Aorta (tissue), 5 donors: ENCODE results near the gene FAM20B. TPM values are rescaled to one million over a fixed set of nuclear protein-coding genes. Genes with fewer than 3 reads are reported as not detected.

ENCODE experiments used
- ATAC-seq: fragments of 200-7000 bp; cut with Tn5 transposase; one replicate; pipeline ENCODE4 v1.9.1; 2022; ENCODE audit warnings: moderate library complexity; ENCODE audit not compliant: low FRiP score
- DNase-seq, 2 donors: peaks; one replicate each; pipeline ENCODE4 v3.0.0-alpha.2; 2020
- H3K27ac ChIP-seq, 2 donors: one replicate each; pipeline ENCODE4 v1.5.1; 2013; ENCODE audit warnings: low read length in 2 of 2, mild to moderate bottlenecking in 2 of 2, moderate library complexity in 2 of 2, control low read depth in 1 of 2, inconsistent platforms in 1 of 2, low read depth in 1 of 2
- H3K27me3 ChIP-seq, 2 donors: one replicate each; pipeline ENCODE4 v1.6.1; 2013; ENCODE audit warnings: control low read depth in 1 of 2, low read length in 1 of 2, mild to moderate bottlenecking in 1 of 2, moderate library complexity in 1 of 2; ENCODE audit not compliant: insufficient read depth in 2 of 2, control insufficient read depth in 1 of 2
- H3K36me3 ChIP-seq, 2 donors: one replicate each; pipeline ENCODE4 v1.6.1; 2013; ENCODE audit warnings: control low read depth in 1 of 2, low read length in 1 of 2, mild to moderate bottlenecking in 1 of 2; ENCODE audit not compliant: insufficient read depth in 2 of 2, control insufficient read depth in 1 of 2
- H3K4me1 ChIP-seq, 2 donors: one replicate each; pipeline ENCODE4 v1.6.1; 2013; ENCODE audit warnings: low read length in 2 of 2, control low read depth in 1 of 2, mild to moderate bottlenecking in 1 of 2, moderate library complexity in 1 of 2; ENCODE audit not compliant: insufficient read depth in 2 of 2, control insufficient read depth in 1 of 2
- H3K4me3 ChIP-seq, 2 donors: one replicate each; pipeline ENCODE4 v1.5.1; 2013; ENCODE audit warnings: low read length in 2 of 2, control low read depth in 1 of 2, mild to moderate bottlenecking in 1 of 2
- H3K9me3 ChIP-seq: one replicate; pipeline ENCODE4 v1.6.1; 2013; ENCODE audit warnings: mild to moderate bottlenecking, low read length; ENCODE audit not compliant: control insufficient read depth
- WGBS, 2 donors: extraction: QIAGEN DNeasy Blood & Tissue Kit; methylation state at CpG; one replicate each; pipeline ENCODE4 v1.1.7; 2013; 5-methylcytosine and 5-hydroxymethylcytosine counted together
- intact Hi-C, 2 donors: fragments of 100-400 bp; cut with DNase I; formaldehyde crosslinking; loops; one replicate each; pipeline versions ENCODE4 v1.14.2 to v1.15.0; 2022
- polyA plus RNA-seq, 2 donors: library from polyadenylated mRNA; stranded (reverse); fragments of 200-250 nt; gene quantifications; one replicate each; pipeline ENCODE4 v1.2.3, GENCODE V29; 2013
- total RNA-seq, 2 donors: library from RNA; stranded (reverse); fragmentation: NEBNext Ultra II Directional; extraction: Animal tissue kit (Norgen Biotek cat#: 25700); gene quantifications; one replicate each; pipeline ENCODE4 v1.2.1, GENCODE V29; 2021
- donor health status: healthy with polysubstance abuse.
- donor health status: Bipolar disorder and iron deficiency.
- donor health status: DM: no; HTN: no; CAD: no.
- donor health status: DM: no; HTN: no; CAD: no.
- donor health status: DM: yes; HTN: yes; CAD: no.

FAM20B gene
- total and polyA plus RNA-seq, 4 donors: 22.5 to 75.5 (median 39.8) TPM

GRCh38 chr1:179016706-179017382 is 8.8 kb upstream of the FAM20B start:
- intact Hi-C loops: no loop called here
- Histone ChIP-seq H3K4me1 (no peaks in the 10 kb centered on the region), H3K36me3 (no peaks in the 10 kb centered on the region), H3K27ac (no peak overlapping the region), H3K27me3 (no peaks in the 10 kb centered on the region), H3K9me3 (no peaks in the 10 kb centered on the region), H3K4me3 (no peak overlapping the region)
- 15 to 21% methylated on average over 5 of the region's 5 CpGs for WGBS, 2 donors
- DNase-seq (peak; percentile 93), ATAC-seq (peak; percentile 80)

- DNase-seq (no peak), ATAC-seq (no peak)
- WGBS, 2 donors: 20 to 25% methylated on average over 3 of the region's 3 CpGs
- intact Hi-C loops: no loop called here
- Histone ChIP-seq H3K9me3 (no peaks in the 10 kb centered on the region), H3K27ac (no peak overlapping the region), H3K36me3 (no peaks in the 10 kb centered on the region), H3K4me1 (no peaks in the 10 kb centered on the region), H3K27me3 (no peaks in the 10 kb centered on the region), H3K4me3 (no peak overlapping the region)
These were observed 8.0 kb upstream of the FAM20B start for GRCh38 chr1:179017383-179018326.

GRCh38 chr1:179021873-179022272 is 3.8 kb upstream of the FAM20B start:
- Histone ChIP-seq H3K27ac (no peak overlapping the region), H3K4me1 (no peaks in the 10 kb centered on the region), H3K36me3 (no peaks in the 10 kb centered on the region), H3K27me3 (no peaks in the 10 kb centered on the region), H3K4me3 (peak overlapping the region in 1 of 2 donors; percentile 28), H3K9me3 (no peaks in the 10 kb centered on the region)
- no peak for ATAC-seq
- 6 to 12% methylated on average over 6 of the region's 6 CpGs for WGBS, 2 donors
- intact Hi-C loops: no loop called here
- peak in 1 of 2 donors; percentile 70 for DNase-seq

- no peak overlapping the region for H3K4me3 ChIP-seq
- peaks cover 0 to 6% of the 10 kb centered on the region in 2 donors for H3K4me1 ChIP-seq
- H3K36me3 ChIP-seq: no peaks in the 10 kb centered on the region
- H3K27me3 ChIP-seq: no peaks in the 10 kb centered on the region
- WGBS, 2 donors: 81% methylated on average over 10 of the region's 10 CpGs
- no peak for DNase-seq
- H3K27ac ChIP-seq: no peak overlapping the region
- ATAC-seq: no peak
- intact Hi-C loops: no loop called here
- H3K9me3 ChIP-seq: no peaks in the 10 kb centered on the region
These were observed 1.6 kb upstream of the FAM20B start for GRCh38 chr1:179023946-179024650.

GRCh38 chr1:179025975-179026812 is 500 bp downstream of the FAM20B start:
- H3K9me3 ChIP-seq: no peaks in the 10 kb centered on the region
- peak overlapping the region; percentile 57 to 74 for H3K27ac ChIP-seq
- ATAC-seq (peak; percentile 89), DNase-seq (peak; percentile 83 to 89)
- H3K4me3 ChIP-seq: peak overlapping the region; percentile 78 to 90
- 1% methylated on average over 50 to 110 of the region's 110 CpGs for WGBS, 2 donors
- H3K36me3 ChIP-seq: no peaks in the 10 kb centered on the region
- no peaks in the 10 kb centered on the region for H3K27me3 ChIP-seq
- H3K4me1 ChIP-seq: peaks cover 0 to 9% of the 10 kb centered on the region in 2 donors
- intact Hi-C loops: loop anchor here in 1 of 2 donors (2.0 to 5.0 kb wide), 2 partner anchors 57 to 341 kb away; partner anchors contain the start of genes AXDND1 and TOR3A

GRCh38 chr1:179026813-179027669 is 1.3 kb downstream of the FAM20B start:
- intact Hi-C loops: loop anchor here in 1 of 2 donors (2.0 to 5.0 kb wide), 2 partner anchors 56 to 340 kb away; partner anchors contain the start of genes AXDND1 and TOR3A
- ATAC-seq: no peak

GRCh38 chr1:179029321-179029759 is 3.6 kb downstream of the FAM20B start:
- H3K27ac ChIP-seq: no peak overlapping the region
- H3K4me1 ChIP-seq: peaks cover 0 to 9% of the 10 kb centered on the region in 2 donors
- ATAC-seq (no peak), DNase-seq (no peak)
- H3K4me3 ChIP-seq: no peak overlapping the region
- no peaks in the 10 kb centered on the region for H3K27me3 ChIP-seq
- H3K9me3 ChIP-seq: no peaks in the 10 kb centered on the region
- WGBS, 2 donors: 67 to 72% methylated on average over 3 of the region's 3 CpGs
- intact Hi-C loops: loop anchor here in 1 of 2 donors (5.0 kb wide), 1 partner anchor 338 kb away; the partner anchor contains the start of gene AXDND1
- H3K36me3 ChIP-seq: no peaks in the 10 kb centered on the region

More at GRCh38 chr1:179026813-179027669, 1.3 kb downstream of the FAM20B start:
- Histone ChIP-seq H3K36me3 (no peaks in the 10 kb centered on the region), H3K27ac (peak overlapping the region in 1 of 2 donors; percentile 74), H3K27me3 (no peaks in the 10 kb centered on the region), H3K4me1 (peaks cover 0 to 9% of the 10 kb centered on the region in 2 donors), H3K4me3 (peak overlapping the region; percentile 78 to 90), H3K9me3 (no peaks in the 10 kb centered on the region)
- no peak for DNase-seq
- WGBS, 2 donors: 21 to 31% methylated on average over 11 of the region's 11 CpGs
